GM12878 (cell line): ENCODE data around the gene DENND1C. TPM values are rescaled to one million over a fixed set of nuclear protein-coding genes. Genes with fewer than 3 reads are reported as not detected.

Source experiments
- ATF2 ChIP-seq: IDR thresholded peaks from 2 replicates; pipeline ENCODE4 v1.6.1; 2012; ENCODE audit warnings: low read length, inconsistent platforms
- BCL11A ChIP-seq: IDR thresholded peaks from 2 replicates; pipeline ENCODE4 v1.6.1; 2011; ENCODE audit warnings: low read depth, low read length
- BCLAF1 ChIP-seq: fragments of 450-650 bp; IDR thresholded peaks from 2 replicates; pipeline ENCODE4 v1.6.1; 2017; ENCODE audit warnings: antibody characterized with exemption, mild to moderate bottlenecking, moderate library complexity
- CBFB ChIP-seq: IDR thresholded peaks from 2 replicates; pipeline ENCODE4 v1.6.1; 2016; ENCODE audit warnings: antibody characterized with exemption, low read depth
- CBX5 ChIP-seq: sonication (generic); IDR thresholded peaks from 2 replicates; pipeline ENCODE4 v1.6.1; 2016; ENCODE audit warnings: low read depth, moderate library complexity, mild to moderate bottlenecking, inconsistent platforms
- CHD1 ChIP-seq: IDR thresholded peaks from 2 replicates; pipeline ENCODE4 v1.6.1; 2012; ENCODE audit warnings: low read depth, low read length, improper control_type of control experiment
- DPF2 ChIP-seq: fragments of 450-650 bp; IDR thresholded peaks from 2 replicates; pipeline ENCODE4 v1.6.1; 2017; ENCODE audit warnings: mild to moderate bottlenecking
- E2F8 ChIP-seq: fragments of 450-650 bp; IDR thresholded peaks from 2 replicates; pipeline ENCODE4 v1.6.1; 2018; ENCODE audit warnings: mild to moderate bottlenecking, low read depth, moderate library complexity; ENCODE audit not compliant: partially characterized antibody
- LARP7 ChIP-seq: fragments of 450-650 bp; IDR thresholded peaks from 2 replicates; pipeline ENCODE4 v1.6.1; 2017; ENCODE audit warnings: mild to moderate bottlenecking
- MYC ChIP-seq: IDR thresholded peaks from 2 replicates; pipeline ENCODE4 v1.6.1; 2011; ENCODE audit warnings: mild to moderate bottlenecking, low read length, moderate library complexity, inconsistent platforms; ENCODE audit not compliant: insufficient read depth, insufficient replicate concordance, insufficient read length, severe bottlenecking
- PRDM15 ChIP-seq: fragments of 450-650 bp; formaldehyde crosslinking; IDR thresholded peaks from 2 replicates; pipeline ENCODE4 v1.4.0; 2020; ENCODE audit warnings: mild to moderate bottlenecking, moderate library complexity
- SPI1 ChIP-seq: IDR thresholded peaks from 2 replicates; pipeline ENCODE4 v1.6.1; 2011; ENCODE audit warnings: low read depth, mild to moderate bottlenecking, low read length, moderate library complexity, borderline replicate concordance; ENCODE audit not compliant: insufficient read depth
- polyA plus RNA-seq, 11 experiments: library from polyadenylated mRNA; depleted of rRNA in 4 of 11; unstranded in 6 of 11; stranded (reverse) in 5 of 11; fragments of >200 nt; fragmentation: Nextera tagmentation in 4 of 11; fragmentation: Illumina TruSeq in 1 of 11; extraction: Ambion mirVana in 4 of 11; extraction: Trizol in 1 of 11; gene quantifications; 1 replicate in 1 of 11; 2 replicates in 10 of 11; pipeline versions ENCODE4 v1.2.1 to v1.2.3, GENCODE V29; 2011 to 2016; ENCODE audit warnings: inconsistent platforms in 2 of 11, missing spikeins in 2 of 11, low read depth in 1 of 11
- total RNA-seq, 4 experiments: library from RNA; depleted of rRNA in 3 of 4; stranded (reverse); fragments of >200 nt in 3 of 4; fragmentation: Illumina TruSeq in 1 of 4; extraction: Trizol in 1 of 4; gene quantifications; 2 replicates each; pipeline versions ENCODE4 v1.2.1 to v1.2.3, GENCODE V29; 2013 to 2021
- TF ChIP-seq, protein P1 (sequence below): fragments of 450-650 bp; IDR thresholded peaks from 2 replicates; pipeline ENCODE4 v1.6.1; 2017; ENCODE audit warnings: mild to moderate bottlenecking, moderate library complexity

DENND1C gene
- total and polyA plus RNA-seq, 10 of the 15 experiments (the other 5 are each of a cell fraction or from before 2014, with no cell fraction given), result 2.4 to 54.3 (median 32.7) TPM

DNA sequence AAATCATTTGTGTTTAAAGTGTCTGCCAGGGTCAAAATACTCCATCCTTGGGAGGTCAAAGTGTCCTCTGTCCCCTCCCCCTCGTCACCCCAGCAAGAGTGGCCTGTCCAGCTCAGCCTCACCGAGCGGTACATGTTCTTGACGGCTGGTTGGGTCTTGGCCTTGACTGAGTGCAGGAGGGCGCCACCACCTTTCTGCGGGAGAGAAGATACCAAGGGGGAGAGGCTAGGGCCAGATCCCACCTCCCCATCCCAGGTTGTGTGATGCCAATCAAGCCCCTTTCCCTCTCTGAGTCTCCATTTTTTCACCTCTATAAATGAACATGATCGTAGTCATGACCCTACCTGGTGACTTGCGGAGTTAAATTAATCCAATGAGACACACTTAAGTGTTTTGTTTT is 11.4 kb downstream of the DENND1C start (continued):
- TF ChIP-seq E2F8 (no peak), BCL11A (no peak), SPI1 (no peak), MYC (no peak), PRDM15 (CRISPR knock-in tag) (no peak), LARP7 (no peak), DPF2 (no peak), BCLAF1 (no peak), CHD1 (no peak), CBFB (no peak), ATF2 (no peak), CBX5 (no peak)
- TF ChIP-seq, protein P1, sequence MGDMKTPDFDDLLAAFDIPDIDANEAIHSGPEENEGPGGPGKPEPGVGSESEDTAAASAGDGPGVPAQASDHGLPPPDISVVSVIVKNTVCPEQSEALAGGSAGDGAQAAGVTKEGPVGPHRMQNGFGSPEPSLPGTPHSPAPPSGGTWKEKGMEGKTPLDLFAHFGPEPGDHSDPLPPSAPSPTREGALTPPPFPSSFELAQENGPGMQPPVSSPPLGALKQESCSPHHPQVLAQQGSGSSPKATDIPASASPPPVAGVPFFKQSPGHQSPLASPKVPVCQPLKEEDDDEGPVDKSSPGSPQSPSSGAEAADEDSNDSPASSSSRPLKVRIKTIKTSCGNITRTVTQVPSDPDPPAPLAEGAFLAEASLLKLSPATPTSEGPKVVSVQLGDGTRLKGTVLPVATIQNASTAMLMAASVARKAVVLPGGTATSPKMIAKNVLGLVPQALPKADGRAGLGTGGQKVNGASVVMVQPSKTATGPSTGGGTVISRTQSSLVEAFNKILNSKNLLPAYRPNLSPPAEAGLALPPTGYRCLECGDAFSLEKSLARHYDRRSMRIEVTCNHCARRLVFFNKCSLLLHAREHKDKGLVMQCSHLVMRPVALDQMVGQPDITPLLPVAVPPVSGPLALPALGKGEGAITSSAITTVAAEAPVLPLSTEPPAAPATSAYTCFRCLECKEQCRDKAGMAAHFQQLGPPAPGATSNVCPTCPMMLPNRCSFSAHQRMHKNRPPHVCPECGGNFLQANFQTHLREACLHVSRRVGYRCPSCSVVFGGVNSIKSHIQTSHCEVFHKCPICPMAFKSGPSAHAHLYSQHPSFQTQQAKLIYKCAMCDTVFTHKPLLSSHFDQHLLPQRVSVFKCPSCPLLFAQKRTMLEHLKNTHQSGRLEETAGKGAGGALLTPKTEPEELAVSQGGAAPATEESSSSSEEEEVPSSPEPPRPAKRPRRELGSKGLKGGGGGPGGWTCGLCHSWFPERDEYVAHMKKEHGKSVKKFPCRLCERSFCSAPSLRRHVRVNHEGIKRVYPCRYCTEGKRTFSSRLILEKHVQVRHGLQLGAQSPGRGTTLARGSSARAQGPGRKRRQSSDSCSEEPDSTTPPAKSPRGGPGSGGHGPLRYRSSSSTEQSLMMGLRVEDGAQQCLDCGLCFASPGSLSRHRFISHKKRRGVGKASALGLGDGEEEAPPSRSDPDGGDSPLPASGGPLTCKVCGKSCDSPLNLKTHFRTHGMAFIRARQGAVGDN, result no peak
